H1 (cell line): ENCODE data around the gene USP36. TPM values are rescaled to one million over a fixed set of nuclear protein-coding genes. Genes with fewer than 3 reads are reported as not detected.

Experiments
- CTCF ChIA-PET: fragments of 300-600 bp; sonication (Branson Sonifier 250); formaldehyde crosslinking; loops from one replicate; lab custom pipeline; 2021; ENCODE audit not compliant: partially characterized antibody; lab: Charles Lee
- POLR2A ChIA-PET: fragments of 300-600 bp; sonication (Branson Sonifier 250); formaldehyde crosslinking; loops from one replicate; lab custom pipeline; 2021; ENCODE audit warnings: inconsistent platforms; ENCODE audit not compliant: partially characterized antibody; lab: Charles Lee
- DNase-seq, 2 experiments: peaks; one replicate each; pipeline versions ENCODE4 v3.0.0 to v3.0.0-alpha.2; 2010 to 2022; ENCODE audit warnings: low spot score in 2 of 2, low read depth in 1 of 2, mixed read lengths in 1 of 2
- FAIRE-seq: peaks from 2 replicates; lab custom pipeline; 2011; peaks lifted over from hg19 to GRCh38; lab: Jason Lieb, UNC
- H2AFZ ChIP-seq: 2 replicates; pipeline ENCODE4 v1.8.1; 2012; ENCODE audit warnings: low read length, inconsistent platforms
- H2AK5ac ChIP-seq: 2 replicates; pipeline ENCODE4 v1.6.1; 2013; ENCODE audit warnings: low read depth, low read length
- H2BK120ac ChIP-seq: replicated peaks from 2 replicates; pipeline ENCODE3; 2013; ENCODE audit warnings: low read depth, low read length, inconsistent platforms
- H2BK12ac ChIP-seq: 2 replicates; pipeline ENCODE4 v1.6.1; 2013; ENCODE audit warnings: low read depth, low read length
- H2BK15ac ChIP-seq: 2 replicates; pipeline ENCODE4 v1.6.1; 2013; ENCODE audit warnings: low read length
- H2BK20ac ChIP-seq: 2 replicates; pipeline ENCODE4 v1.6.1; 2013; ENCODE audit warnings: low read length
- H2BK5ac ChIP-seq: 2 replicates; pipeline ENCODE4 v1.6.1; 2013; ENCODE audit warnings: low read depth, low read length
- H3K14ac ChIP-seq: 2 replicates; pipeline ENCODE4 v1.6.1; 2013; ENCODE audit warnings: inconsistent platforms; ENCODE audit not compliant: insufficient read length
- H3K18ac ChIP-seq: 2 replicates; pipeline ENCODE4 v1.6.1; 2013; ENCODE audit warnings: low read length; ENCODE audit errors: extremely low read depth
- H3K23ac ChIP-seq: 2 replicates; pipeline ENCODE4 v1.6.1; 2013; ENCODE audit warnings: inconsistent platforms; ENCODE audit not compliant: insufficient read length
- H3K23me2 ChIP-seq: 2 replicates; pipeline ENCODE4 v1.6.1; 2013; ENCODE audit warnings: low read depth, low read length
- H3K27ac ChIP-seq: 2 replicates; pipeline ENCODE4 v1.6.1; 2011; ENCODE audit warnings: low read depth, low read length, inconsistent platforms
- H3K27me3 ChIP-seq, 4 experiments: replicated peaks in 1 of 4; 1 replicate in 1 of 4; 2 replicates in 3 of 4; pipeline versions ENCODE4 v1.6.1 to v1.8.1; 2011 to 2013; ENCODE audit warnings: low read length in 3 of 4, mild to moderate bottlenecking in 3 of 4, inconsistent platforms in 2 of 4, mixed read lengths in 2 of 4, moderate library complexity in 1 of 4; ENCODE audit not compliant: control insufficient read depth in 3 of 4, insufficient read depth in 3 of 4; ENCODE audit errors: extremely low read depth in 1 of 4
- H3K36me3 ChIP-seq, 4 experiments: 2 replicates each; pipeline versions ENCODE4 v1.6.1 to v1.8.1; 2011 to 2013; ENCODE audit warnings: mild to moderate bottlenecking in 4 of 4, low read length in 3 of 4, moderate library complexity in 2 of 4, control low read depth in 1 of 4, inconsistent platforms in 1 of 4; ENCODE audit not compliant: insufficient read depth in 4 of 4, control insufficient read depth in 2 of 4
- H3K4ac ChIP-seq: replicated peaks from 2 replicates; pipeline ENCODE3; 2013; ENCODE audit warnings: low read length, low read depth, mixed read lengths, inconsistent platforms; ENCODE audit not compliant: insufficient read length
- H3K4me1 ChIP-seq, 4 experiments: replicated peaks in 1 of 4; 1 replicate in 1 of 4; 2 replicates in 3 of 4; pipeline versions ENCODE4 v1.6.1 to v1.8.1; 2011 to 2013; ENCODE audit warnings: low read length in 3 of 4, inconsistent platforms in 2 of 4, mixed read lengths in 1 of 4; ENCODE audit not compliant: insufficient read depth in 4 of 4, control insufficient read depth in 3 of 4
- H3K4me2 ChIP-seq, 2 experiments: 2 replicates each; pipeline versions ENCODE4 v1.6.1 to v1.8.1; 2011 to 2013; ENCODE audit warnings: low read depth in 2 of 2, low read length in 2 of 2, control low read depth in 1 of 2, inconsistent platforms in 1 of 2, mild to moderate bottlenecking in 1 of 2; ENCODE audit not compliant: insufficient read depth in 1 of 2
- H3K4me3 ChIP-seq, 4 experiments: fragments of 200-600, 300-600 bp in 1 of 4; sonication (generic), shearing (Covaris generic), sonication (Bioruptor Twin) in 1 of 4; 2 replicates each; pipeline versions ENCODE4 v1.5.1 to v1.8.1; 2011 to 2016; ENCODE audit warnings: low read length in 4 of 4, low read depth in 3 of 4, control low read depth in 2 of 4, inconsistent platforms in 2 of 4, mild to moderate bottlenecking in 2 of 4, mixed read lengths in 1 of 4, moderate library complexity in 1 of 4; ENCODE audit not compliant: insufficient read depth in 2 of 4; ENCODE audit errors: extremely low read depth in 1 of 4
- H3K56ac ChIP-seq: replicated peaks from 2 replicates; pipeline ENCODE3; 2013; ENCODE audit warnings: low read depth, mild to moderate bottlenecking, mixed read lengths, low read length, inconsistent platforms; ENCODE audit not compliant: insufficient read length
- H3K79me1 ChIP-seq: 2 replicates; pipeline ENCODE4 v1.6.1; 2013; ENCODE audit warnings: low read depth, low read length, control low read depth
- H3K79me2 ChIP-seq, 2 experiments: 2 replicates each; pipeline versions ENCODE4 v1.6.1 to v1.8.1; 2012 to 2013; ENCODE audit warnings: low read length in 2 of 2, mild to moderate bottlenecking in 2 of 2, inconsistent platforms in 1 of 2; ENCODE audit not compliant: insufficient read depth in 2 of 2, control insufficient read depth in 1 of 2
- H3K9ac ChIP-seq, 4 experiments: replicated peaks in 1 of 4; 1 replicate in 1 of 4; 2 replicates in 3 of 4; pipeline versions ENCODE4 v1.6.1 to v1.8.1; 2011 to 2013; ENCODE audit warnings: low read depth in 3 of 4, low read length in 3 of 4, control low read depth in 2 of 4, mild to moderate bottlenecking in 2 of 4, moderate library complexity in 2 of 4, inconsistent platforms in 1 of 4; ENCODE audit errors: extremely low read depth in 1 of 4
- H3K9me3 ChIP-seq, 2 experiments: 2 replicates each; pipeline versions ENCODE4 v1.6.1 to v1.8.1; 2012 to 2013; ENCODE audit warnings: mild to moderate bottlenecking in 2 of 2, moderate library complexity in 2 of 2, control low read depth in 1 of 2, inconsistent platforms in 1 of 2, low read depth in 1 of 2, low read length in 1 of 2, mixed read lengths in 1 of 2; ENCODE audit not compliant: insufficient read depth in 2 of 2
- H4K20me1 ChIP-seq, 2 experiments: replicated peaks in 1 of 2; 2 replicates each; pipeline versions ENCODE3 to v1.8.1; 2011 to 2013; ENCODE audit warnings: inconsistent platforms in 2 of 2, low read length in 2 of 2, mild to moderate bottlenecking in 1 of 2; ENCODE audit not compliant: insufficient read depth in 2 of 2, control insufficient read depth in 1 of 2
- H4K5ac ChIP-seq: 2 replicates; pipeline ENCODE4 v1.6.1; 2013; ENCODE audit warnings: low read length, low read depth, mixed read lengths, inconsistent platforms; ENCODE audit not compliant: insufficient read length
- H4K8ac ChIP-seq: 2 replicates; pipeline ENCODE4 v1.8.0; 2013; ENCODE audit warnings: mild to moderate bottlenecking, moderate library complexity, low read length, inconsistent platforms; ENCODE audit not compliant: insufficient read depth; ENCODE audit errors: extremely low read depth
- H4K91ac ChIP-seq: replicated peaks from 2 replicates; pipeline ENCODE3; 2013; ENCODE audit warnings: low read length, mixed read lengths, inconsistent platforms; ENCODE audit not compliant: insufficient read length
- BCL11A ChIP-seq, 2 experiments: IDR thresholded peaks; one replicate each; pipeline ENCODE4 v1.6.1; 2011; ENCODE audit warnings: low read depth in 2 of 2, low read length in 2 of 2, mild to moderate bottlenecking in 2 of 2
- CHD1 ChIP-seq: IDR thresholded peaks from 2 replicates; pipeline ENCODE4 v1.6.1; 2012; ENCODE audit warnings: low read depth, low read length, improper control_type of control experiment
- CTCF ChIP-seq, 3 experiments: IDR thresholded peaks; 1 replicate in 2 of 3; 2 replicates in 1 of 3; pipeline versions ENCODE4 v1.5.1 to v1.6.1; 2011; ENCODE audit warnings: low read length in 3 of 3, mild to moderate bottlenecking in 3 of 3, inconsistent platforms in 2 of 3, low read depth in 1 of 3, moderate library complexity in 1 of 3; ENCODE audit not compliant: insufficient read depth in 1 of 3; ENCODE audit errors: control extremely low read depth in 1 of 3
- NANOG ChIP-seq: IDR thresholded peaks from 2 replicates; pipeline ENCODE4 v1.6.1; 2011; ENCODE audit warnings: low read length, low read depth, mild to moderate bottlenecking, inconsistent platforms; ENCODE audit not compliant: insufficient read depth, poor library complexity, severe bottlenecking
- RXRA ChIP-seq: IDR thresholded peaks from 2 replicates; pipeline ENCODE4 v1.6.1; 2011; ENCODE audit warnings: low read depth, mild to moderate bottlenecking, low read length, moderate library complexity; ENCODE audit not compliant: insufficient read depth
- WGBS, 2 experiments: shearing (Covaris generic) in 1 of 2; methylation state at CpG; one replicate each; pipeline versions ENCODE4 v1.1.6 to v1.1.7; 2013 to 2015; ENCODE audit warnings: low lambda C conversion rate in 2 of 2, mixed read lengths in 2 of 2, inconsistent platforms in 1 of 2, low coverage in 1 of 2, missing lambda C conversion rate in 1 of 2; ENCODE audit not compliant: insufficient replicate concordance in 2 of 2, insufficient coverage in 1 of 2, insufficient read length in 1 of 2; ENCODE audit errors: extremely low coverage in 1 of 2, missing lambda C conversion rate in 1 of 2; 5-methylcytosine and 5-hydroxymethylcytosine counted together
- polyA plus RNA-seq, 7 experiments: library from polyadenylated mRNA; depleted of rRNA in 3 of 7; stranded (reverse) in 5 of 7; unstranded in 2 of 7; fragments of >200 nt in 5 of 7; fragments of 200-250 nt in 2 of 7; gene quantifications; 1 replicate in 5 of 7; 2 replicates in 1 of 7; 4 replicates in 1 of 7; pipeline versions ENCODE4 v1.2.1 to v1.2.3, GENCODE V29; 2011 to 2013; ENCODE audit warnings: missing spikeins in 2 of 7, mixed read lengths in 2 of 7
- total RNA-seq: library from RNA; stranded (reverse); fragmentation: NEBNext Ultra II Directional; extraction: Animal tissue kit (Norgen Biotek cat#: 25700); gene quantifications from 2 replicates; pipeline ENCODE4 v1.2.1, GENCODE V29; 2021

USP36 gene
- total and polyA plus RNA-seq, 2 of the 8 experiments (the other 6 are each of a cell fraction or from before 2014, with no cell fraction given): 40.7 to 67.7 TPM

DNA sequence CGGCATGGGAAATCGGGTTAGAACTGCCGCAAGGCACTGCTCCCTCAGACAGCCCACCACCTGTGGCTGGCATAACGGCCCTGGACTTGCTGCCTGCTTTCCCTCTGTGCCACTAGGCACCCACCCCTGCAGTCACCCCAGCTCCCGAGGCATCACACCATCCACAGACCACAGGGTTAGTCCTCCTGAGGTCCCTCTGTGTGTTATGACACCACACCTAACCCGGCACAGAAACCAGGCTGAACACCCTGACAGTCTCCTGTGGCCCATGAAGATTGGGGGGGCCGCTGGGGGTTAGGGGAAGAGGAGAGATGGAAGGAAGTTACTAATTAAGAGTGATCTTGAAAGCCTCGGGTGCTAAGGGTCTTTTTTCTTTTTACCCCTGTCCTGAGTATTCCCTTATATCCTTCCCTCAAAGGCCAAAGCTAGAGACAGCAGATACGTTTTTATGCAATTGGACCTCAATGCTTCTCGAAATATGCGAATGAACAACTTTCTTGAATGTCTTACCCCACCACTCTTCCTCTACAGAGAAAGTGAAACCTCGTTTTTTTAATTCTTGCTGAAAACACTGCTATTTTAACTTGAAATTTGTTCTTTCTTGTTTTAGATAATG is 65.5 kb downstream of the USP36 start:
- Histone ChIP-seq H3K27ac (no peak overlapping the region), H2AFZ (no peak overlapping the region), H3K18ac (no peak overlapping the region), H2BK15ac (no peak overlapping the region), H3K23me2 (no peaks in the 10 kb centered on the region), H3K4me3 (no peak overlapping the region), H3K9ac (no peak overlapping the region), H3K4me2 (no peak overlapping the region), H3K36me3 (no peaks in the 10 kb centered on the region), H3K79me1 (peaks cover 3% of the 10 kb centered on the region; the same call in 1 of the 2 replicates), H3K4me1 (peaks cover 0 to 3% (median 0%) of the 10 kb centered on the region in 4 experiments; a peak in 1 of 7 replicates), H4K5ac (no peak overlapping the region), H2BK12ac (no peak overlapping the region), H3K79me2 (no peaks in the 10 kb centered on the region; a peak in 1 of 4 replicates), H3K23ac (no peak overlapping the region), H3K4ac (no peak overlapping the region), H3K56ac (no peak overlapping the region), H4K20me1 (peaks cover 0 to 2% of the 10 kb centered on the region in 2 experiments), H2BK20ac (no peak overlapping the region), H4K8ac (no peak overlapping the region), H3K14ac (no peak overlapping the region), H3K27me3 (no peaks in the 10 kb centered on the region), H2AK5ac (no peak overlapping the region), H3K9me3 (no peaks in the 10 kb centered on the region), H4K91ac (no peak overlapping the region), H2BK120ac (no peak overlapping the region), H2BK5ac (no peak overlapping the region)
- 82% methylated on average over 12 of the region's 12 CpGs; no CpG with 5 or more reads in 1 of the 2 experiments for WGBS, 2 experiments
- DNase-seq (no peak), FAIRE-seq (no peak)
- TF ChIP-seq NANOG (no peak), BCL11A (IDR thresholded peaks at IDR 0.05; ENCODE audit: low read depth in 2 of 2, low read length in 2 of 2) (no peak), RXRA (no peak), CTCF (IDR thresholded peaks at IDR 0.05; ENCODE audit: control extremely low read depth in 1 of 3, insufficient read depth in 1 of 3, low read depth in 1 of 3, low read length in 3 of 3) (no peak), CHD1 (no peak)
- ChIA-PET CTCF (interaction anchor here (0.6 to 1.7 kb wide), 2 partner anchors 37 to 91 kb away, joined by 3 read pairs; no protein-coding TSS in a partner anchor), POLR2A (no interaction called here)
